GM18517 (cell line): ENCODE data around the gene DSC2.

Experiments used
- ATAC-seq: cut with Tn5 transposase; IDR thresholded peaks from one replicate; pipeline ENCODE4 v1.9.1; 2021; ENCODE audit warnings: mild to moderate bottlenecking, moderate library complexity; ENCODE audit not compliant: unreplicated experiment

Gene DSC2

GRCh38 chr18:31099450-31100230 lies 2.6 kb downstream of the DSC2 start:
- ATAC-seq: no peak

GRCh38 chr18:31098878-31099277 lies 3.3 kb downstream of the DSC2 start:
- ATAC-seq: no peak

- ATAC-seq: no peak
Measured at GRCh38 chr18:31097666-31098065, 4.6 kb downstream of the DSC2 start.

- ATAC-seq: no peak
Measured at GRCh38 chr18:31093880-31094279, 8.3 kb downstream of the DSC2 start.

GRCh38 chr18:31093294-31093693 lies 8.9 kb downstream of the DSC2 start:
- ATAC-seq: no peak

GRCh38 chr18:31091350-31091749 lies 10.9 kb downstream of the DSC2 start:
- ATAC-seq: no peak

GRCh38 chr18:31088532-31088931 lies 13.7 kb downstream of the DSC2 start:
- no peak for ATAC-seq

GRCh38 chr18:31079973-31080372 lies 22.2 kb downstream of the DSC2 start:
- no peak for ATAC-seq

- no peak for ATAC-seq
Measured at GRCh38 chr18:31077878-31078277, 24.3 kb downstream of the DSC2 start.

- ATAC-seq: no peak
Measured at GRCh38 chr18:31072175-31072574, 30.0 kb downstream of the DSC2 start.

GRCh38 chr18:31070206-31070605 lies 32.0 kb downstream of the DSC2 start:
- ATAC-seq: no peak

GRCh38 chr18:31066266-31066665 lies 36.0 kb downstream of the DSC2 start:
- no peak for ATAC-seq

- no peak for ATAC-seq
Measured at GRCh38 chr18:31065036-31065773, 37.0 kb downstream of the DSC2 start.

- ATAC-seq: no peak
Measured at GRCh38 chr18:31064130-31064529, 38.1 kb downstream of the DSC2 start.

GRCh38 chr18:31061945-31062344 lies 40.3 kb downstream of the DSC2 start:
- ATAC-seq: no peak

GRCh38 chr18:31058897-31059296 lies 43.3 kb downstream of the DSC2 start:
- no peak for ATAC-seq

GRCh38 chr18:31057917-31058316 lies 44.3 kb downstream of the DSC2 start:
- no peak for ATAC-seq

- ATAC-seq: no peak
Measured at GRCh38 chr18:31057051-31057450, 45.2 kb downstream of the DSC2 start.

- ATAC-seq: no peak
Measured at GRCh38 chr18:31056296-31056695, 45.9 kb downstream of the DSC2 start.

GRCh38 chr18:31050635-31051034 lies 51.6 kb downstream of the DSC2 start:
- ATAC-seq: no peak

GRCh38 chr18:31049189-31049588 lies 53.0 kb downstream of the DSC2 start:
- ATAC-seq: no peak

- no peak for ATAC-seq
Measured at GRCh38 chr18:31048216-31048615, 54.0 kb downstream of the DSC2 start.
